Activated T-cell treated with anti-CD3 and anti-CD28 coated beads, Interleukin-2, amount 50 U/mL, for 72 hours (primary cell): ENCODE measurements around the gene XPO5. TPM values are rescaled to one million over a fixed set of nuclear protein-coding genes. Genes with fewer than 3 reads are reported as not detected.
"Not testable (repeated sequence)": the region's sequence is repeated elsewhere in the genome, so short reads cannot be mapped to it uniquely, and the experiment has no call there.

ENCODE experiments used
- ATAC-seq, 2 donors: fragments of 150-1000 bp; cut with Tn5 transposase; replicated peaks in 1 of 2; 2 replicates each; pipeline ENCODE4 v1.10.0; 2021; ENCODE audit warnings: moderate library complexity in 2 of 2, mild to moderate bottlenecking in 1 of 2
- DNase-seq, 2 donors: peaks; one replicate each; pipeline ENCODE4 v3.0.0; 2021 to 2022; ENCODE audit warnings: mixed read lengths in 1 of 2
- H3K27ac Mint-ChIP-seq: one replicate; pipeline ENCODE4 v1.8.0; 2022; ENCODE audit warnings: mild to moderate bottlenecking, moderate library complexity, mixed read lengths
- H3K27me3 Mint-ChIP-seq: one replicate; pipeline ENCODE4 v1.8.0; 2022; ENCODE audit warnings: low read depth, mixed read lengths
- H3K36me3 Mint-ChIP-seq, 2 donors: one replicate each; pipeline ENCODE4 v1.8.0; 2022; ENCODE audit warnings: mixed read lengths in 2 of 2, mild to moderate bottlenecking in 1 of 2; ENCODE audit not compliant: insufficient read depth in 2 of 2
- H3K4me1 Mint-ChIP-seq: one replicate; pipeline ENCODE4 v1.8.0; 2022; ENCODE audit warnings: low read depth, mixed read lengths
- H3K4me3 Mint-ChIP-seq, 2 donors: one replicate each; pipeline ENCODE4 v1.8.0; 2022; ENCODE audit warnings: mild to moderate bottlenecking in 2 of 2, mixed read lengths in 2 of 2, moderate library complexity in 2 of 2
- H3K9me3 Mint-ChIP-seq, 2 donors: one replicate each; pipeline ENCODE4 v1.8.0; 2022; ENCODE audit warnings: mixed read lengths in 2 of 2
- total RNA-seq, 2 donors: library from RNA; stranded (reverse); gene quantifications; one replicate each; pipeline ENCODE4 v1.2.3, GENCODE V29; 2022

XPO5 gene
- total RNA-seq, 2 donors from 2014 or later: 104 to 150 TPM

GRCh38 chr6:43609402-43609801 is 33.6 kb upstream of the XPO5 start:
- no peak for ATAC-seq

GRCh38 chr6:43608807-43609206 is 33.0 kb upstream of the XPO5 start:
- no peak for DNase-seq
- no peaks in the 10 kb centered on the region for H3K9me3 Mint-ChIP-seq
- ATAC-seq: no peak
- H3K4me3 Mint-ChIP-seq: no peak overlapping the region
- peak overlapping the region; percentile 2 for H3K27ac Mint-ChIP-seq
- peaks cover 4% of the 10 kb centered on the region for H3K4me1 Mint-ChIP-seq
- H3K36me3 Mint-ChIP-seq: peaks cover 14 to 33% of the 10 kb centered on the region in 2 donors
- no peaks in the 10 kb centered on the region for H3K27me3 Mint-ChIP-seq

More at GRCh38 chr6:43609402-43609801, 33.6 kb upstream of the XPO5 start:
- no peak for DNase-seq
- Mint-ChIP-seq H3K4me1 (peaks cover 4% of the 10 kb centered on the region), H3K27me3 (no peaks in the 10 kb centered on the region), H3K4me3 (no peak overlapping the region), H3K36me3 (peaks cover 11 to 30% of the 10 kb centered on the region in 2 donors), H3K27ac (peak overlapping the region; percentile 48), H3K9me3 (no peaks in the 10 kb centered on the region)

- Mint-ChIP-seq H3K4me1 (peaks cover 4% of the 10 kb centered on the region), H3K9me3 (no peaks in the 10 kb centered on the region), H3K36me3 (peaks cover 12 to 29% of the 10 kb centered on the region in 2 donors), H3K27ac (peak overlapping the region; percentile 2), H3K4me3 (no peak overlapping the region), H3K27me3 (no peaks in the 10 kb centered on the region)
- ATAC-seq: no peak
- peak; percentile 55 to 58 for DNase-seq
Measured at GRCh38 chr6:43608310-43608763, 32.5 kb upstream of the XPO5 start.

- no peaks in the 10 kb centered on the region for H3K9me3 Mint-ChIP-seq
- H3K27ac Mint-ChIP-seq: no peak overlapping the region
- H3K27me3 Mint-ChIP-seq: no peaks in the 10 kb centered on the region
- peaks cover 4% of the 10 kb centered on the region for H3K4me1 Mint-ChIP-seq
- DNase-seq (no peak), ATAC-seq (no peak)
- H3K4me3 Mint-ChIP-seq: no peak overlapping the region
- peaks cover 14 to 32% of the 10 kb centered on the region in 2 donors for H3K36me3 Mint-ChIP-seq
Measured at GRCh38 chr6:43606019-43606418, 30.2 kb upstream of the XPO5 start.

GRCh38 chr6:43604174-43604573 is 28.3 kb upstream of the XPO5 start:
- no peak for DNase-seq
- Mint-ChIP-seq H3K4me1 (peaks cover 4% of the 10 kb centered on the region), H3K27me3 (no peaks in the 10 kb centered on the region), H3K36me3 (peaks cover 12 to 35% of the 10 kb centered on the region in 2 donors), H3K4me3 (no peak overlapping the region), H3K27ac (no peak overlapping the region), H3K9me3 (no peaks in the 10 kb centered on the region)
- ATAC-seq: no peak

- no peak overlapping the region for H3K4me3 Mint-ChIP-seq
- no peaks in the 10 kb centered on the region for H3K27me3 Mint-ChIP-seq
- H3K4me1 Mint-ChIP-seq: no peaks in the 10 kb centered on the region
- H3K27ac Mint-ChIP-seq: no peak overlapping the region
- H3K36me3 Mint-ChIP-seq: peaks cover 7 to 25% of the 10 kb centered on the region in 2 donors
- DNase-seq (no peak), ATAC-seq (no peak)
- no peaks in the 10 kb centered on the region for H3K9me3 Mint-ChIP-seq
Measured at GRCh38 chr6:43600595-43600994, 24.8 kb upstream of the XPO5 start.

GRCh38 chr6:43593938-43594337 is 18.1 kb upstream of the XPO5 start:
- H3K36me3 Mint-ChIP-seq: peaks cover 2 to 15% of the 10 kb centered on the region in 2 donors
- H3K9me3 Mint-ChIP-seq: no peaks in the 10 kb centered on the region
- no peaks in the 10 kb centered on the region for H3K27me3 Mint-ChIP-seq
- H3K4me3 Mint-ChIP-seq: no peak overlapping the region
- no peak overlapping the region for H3K27ac Mint-ChIP-seq
- ATAC-seq: no peak
- DNase-seq: no peak
- no peaks in the 10 kb centered on the region for H3K4me1 Mint-ChIP-seq

- H3K9me3 Mint-ChIP-seq, H3K27ac Mint-ChIP-seq, H3K27me3 Mint-ChIP-seq, H3K4me1 Mint-ChIP-seq, ATAC-seq, H3K4me3 Mint-ChIP-seq, DNase-seq: not testable (repeated sequence)
- H3K36me3 Mint-ChIP-seq: peaks cover 6 to 26% of the 10 kb centered on the region in 2 donors
Measured at GRCh38 chr6:43589564-43589963, 13.7 kb upstream of the XPO5 start.

- DNase-seq (no peak), ATAC-seq (no peak)
- Mint-ChIP-seq H3K27me3 (no peaks in the 10 kb centered on the region), H3K4me1 (peaks cover 12% of the 10 kb centered on the region), H3K27ac (no peak overlapping the region), H3K9me3 (no peaks in the 10 kb centered on the region), H3K4me3 (no peak overlapping the region), H3K36me3 (peaks cover 6 to 31% of the 10 kb centered on the region in 2 donors)
Measured at GRCh38 chr6:43588194-43588593, 12.4 kb upstream of the XPO5 start.

- ATAC-seq (peak in 1 of 2 donors; percentile 57), DNase-seq (no peak)
- Mint-ChIP-seq H3K4me3 (no peak overlapping the region), H3K27ac (peak overlapping the region; percentile 81), H3K27me3 (no peaks in the 10 kb centered on the region), H3K4me1 (peaks cover 12% of the 10 kb centered on the region), H3K36me3 (peaks cover 8 to 33% of the 10 kb centered on the region in 2 donors), H3K9me3 (no peaks in the 10 kb centered on the region)
Measured at GRCh38 chr6:43584892-43585570, 9.2 kb upstream of the XPO5 start.

- H3K36me3 Mint-ChIP-seq: peaks cover 5 to 20% of the 10 kb centered on the region in 2 donors
- H3K4me1 Mint-ChIP-seq: peaks cover 29% of the 10 kb centered on the region
- ATAC-seq (no peak), DNase-seq (no peak)
- H3K9me3 Mint-ChIP-seq: no peaks in the 10 kb centered on the region
- no peak overlapping the region for H3K4me3 Mint-ChIP-seq
- peak overlapping the region; percentile 93 for H3K27ac Mint-ChIP-seq
- no peaks in the 10 kb centered on the region for H3K27me3 Mint-ChIP-seq
Measured at GRCh38 chr6:43582911-43583310, 7.1 kb upstream of the XPO5 start.

- no peak for DNase-seq
- Mint-ChIP-seq H3K36me3 (peaks cover 12 to 29% of the 10 kb centered on the region in 2 donors), H3K27me3 (no peaks in the 10 kb centered on the region), H3K27ac (peak overlapping the region; percentile 61), H3K4me3 (peak overlapping the region; percentile 99), H3K4me1 (peaks cover 35% of the 10 kb centered on the region), H3K9me3 (no peaks in the 10 kb centered on the region)
- no peak for ATAC-seq
Measured at GRCh38 chr6:43579171-43579570, 3.3 kb upstream of the XPO5 start.

GRCh38 chr6:43578748-43579147 is 2.9 kb upstream of the XPO5 start:
- no peak for DNase-seq
- Mint-ChIP-seq H3K4me1 (peaks cover 33% of the 10 kb centered on the region), H3K36me3 (peaks cover 12 to 29% of the 10 kb centered on the region in 2 donors), H3K4me3 (peak overlapping the region; percentile 99), H3K27ac (peak overlapping the region; percentile 61), H3K9me3 (no peaks in the 10 kb centered on the region), H3K27me3 (no peaks in the 10 kb centered on the region)
- no peak for ATAC-seq
